Panc1 (cell line): Measurements from ENCODE around the gene DNASE1L3. TPM values are rescaled to one million over a fixed set of nuclear protein-coding genes. Genes with fewer than 3 reads are reported as not detected.

ENCODE experiments used
- ATAC-seq: fragments of 200-7000 bp; cut with Tn5 transposase; 2 replicates; pipeline ENCODE4 v1.9.1; 2020; ENCODE audit warnings: mild to moderate bottlenecking, moderate library complexity
- BruUV-seq: library from RNA; stranded (reverse); fragments of 400-500 nt; replicated peaks from 2 replicates; lab custom pipeline; 2021; lab: Mats Ljungman, UMichigan
- CTCF ChIA-PET: fragments of 300-600 bp; sonication (Branson Sonifier 250); formaldehyde crosslinking; loops from one replicate; lab custom pipeline; 2022; ENCODE audit warnings: antibody characterized with exemption; lab: Charles Lee
- POLR2A ChIA-PET: fragments of 300-600 bp; sonication (Branson Sonifier 250); formaldehyde crosslinking; loops from one replicate; lab custom pipeline; 2022; ENCODE audit warnings: antibody characterized with exemption; lab: Charles Lee
- DNase-seq: peaks from one replicate; pipeline ENCODE4 v3.0.0-alpha.2; 2010; ENCODE audit warnings: low read depth, low spot score
- H3K27ac ChIP-seq: 2 replicates; pipeline ENCODE4 v1.5.1; 2011; ENCODE audit warnings: mild to moderate bottlenecking, low read length, inconsistent platforms
- H3K27me3 ChIP-seq: fragments of 200-500 bp; sonication (Bioruptor generic); 2 replicates; pipeline ENCODE4 v1.6.0; 2014; ENCODE audit warnings: low read length, inconsistent platforms; ENCODE audit not compliant: control insufficient read depth, insufficient read depth
- H3K36me3 ChIP-seq: fragments of 200-500 bp; sonication (Bioruptor generic); 2 replicates; pipeline ENCODE4 v1.5.1; 2014; ENCODE audit warnings: inconsistent platforms, mild to moderate bottlenecking, low read length, moderate library complexity; ENCODE audit not compliant: control insufficient read depth, insufficient read depth
- H3K4me1 ChIP-seq: 2 replicates; pipeline ENCODE4 v1.5.1; 2011; ENCODE audit warnings: inconsistent platforms, mild to moderate bottlenecking, low read length, moderate library complexity; ENCODE audit not compliant: control insufficient read depth, insufficient read depth
- H3K4me3 ChIP-seq, 2 experiments: 2 replicates each; pipeline ENCODE4 v1.5.1; 2011 to 2012; ENCODE audit warnings: low read depth in 2 of 2, low read length in 2 of 2, mild to moderate bottlenecking in 2 of 2, inconsistent platforms in 1 of 2, moderate library complexity in 1 of 2
- H3K9me3 ChIP-seq: fragments of 200-500 bp; sonication (Bioruptor generic); 2 replicates; pipeline ENCODE4 v1.5.1; 2014; ENCODE audit warnings: low read depth, mild to moderate bottlenecking, inconsistent platforms, low read length, moderate library complexity; ENCODE audit not compliant: control insufficient read depth, insufficient read depth
- CTCF ChIP-seq: fragments of 450-650 bp; IDR thresholded peaks from 2 replicates; pipeline ENCODE4 v1.5.1; 2017; ENCODE audit warnings: mild to moderate bottlenecking
- POLR2AphosphoS5 ChIP-seq: IDR thresholded peaks from 2 replicates; pipeline ENCODE4 v1.6.1; 2012; ENCODE audit warnings: mild to moderate bottlenecking, low read depth, low read length, moderate library complexity
- REST ChIP-seq, 2 experiments: IDR thresholded peaks; 2 replicates each; pipeline ENCODE4 v1.6.1; 2011 to 2012; ENCODE audit warnings: low read depth in 2 of 2, control low read depth in 1 of 2, low read length in 1 of 2, mild to moderate bottlenecking in 1 of 2, moderate library complexity in 1 of 2; ENCODE audit not compliant: insufficient read depth in 1 of 2
- SIN3A ChIP-seq: IDR thresholded peaks from 2 replicates; pipeline ENCODE4 v1.6.1; 2012; ENCODE audit warnings: low read depth, mild to moderate bottlenecking, low read length, moderate library complexity, borderline replicate concordance; ENCODE audit not compliant: insufficient read depth
- TCF7L2 ChIP-seq: IDR thresholded peaks from 2 replicates; pipeline ENCODE4 v1.6.1; 2011; ENCODE audit warnings: mild to moderate bottlenecking, low read depth, low read length, inconsistent platforms
- in situ Hi-C: cut with HindIII; loops from 2 replicates; pipeline ENCODE4 v1.10.0; 2016; ENCODE audit warnings: low sequenced_read_pairs, low pct_unique_long_range_greater_than_20kb
- intact Hi-C: fragments of 100-400 bp; cut with micrococcal nuclease; formaldehyde crosslinking; loops from one replicate; pipeline ENCODE4 v1.10.0; 2022; ENCODE audit not compliant: unreplicated experiment
- total RNA-seq: library from RNA; stranded (reverse); gene quantifications from one replicate; pipeline ENCODE4 v1.2.1, GENCODE V29; 2021; ENCODE audit not compliant: unreplicated experiment

Gene DNASE1L3
- total RNA-seq, 1 experiment from 2014 or later: not detected

GRCh38 chr3:58164906-58165821 lies 45.6 kb downstream of the DNASE1L3 start:
- no TSS peak for BruUV-seq
- DNase-seq (no peak), ATAC-seq (peak; percentile 19)
- Histone ChIP-seq H3K27me3 (no peaks in the 10 kb centered on the region), H3K9me3 (no peaks in the 10 kb centered on the region), H3K4me3 (peak overlapping the region in 1 of 2 experiments; percentile 24; a peak in 1 of 4 replicates), H3K27ac (peak overlapping the region; percentile 84), H3K4me1 (peaks cover 61% of the 10 kb centered on the region), H3K36me3 (peaks cover 11% of the 10 kb centered on the region)
- TF ChIP-seq TCF7L2 (no peak), REST (IDR thresholded peaks at IDR 0.05; ENCODE audit: insufficient read depth in 1 of 2, low read depth in 2 of 2, low read length in 1 of 2) (no peak), CTCF (no peak)
- POLR2A ChIA-PET: no interaction called here
- in situ Hi-C loops (no loop called here), intact Hi-C loops (no loop called here)
- CTCF ChIA-PET: interaction anchor here (0.6 to 0.9 kb wide), 2 partner anchors 10 to 33 kb away, joined by 3 read pairs; no protein-coding TSS in a partner anchor

- DNase-seq (peak; percentile 72), ATAC-seq (peak; percentile 76)
- peaks cover 66% of the 10 kb centered on the region for H3K4me1 ChIP-seq
- H3K27me3 ChIP-seq: no peaks in the 10 kb centered on the region
- peaks cover 11% of the 10 kb centered on the region for H3K36me3 ChIP-seq
- in situ Hi-C loops: no loop called here
- TF ChIP-seq TCF7L2 (no peak), POLR2AphosphoS5 (peak; percentile 37; the same call in 1 of the 2 replicates), REST (IDR thresholded peaks at IDR 0.05; ENCODE audit: insufficient read depth in 1 of 2, low read depth in 2 of 2, low read length in 1 of 2) (0 out of 4 replicates have a peak, but pooled peaks of 1 of the 2 experiments have one; percentile 14), SIN3A (no peak), CTCF (no peak)
- peak overlapping the region; percentile 84 for H3K27ac ChIP-seq
- CTCF ChIA-PET: interaction anchor here (0.7 kb wide), 1 partner anchor 10 kb away, joined by 3 read pairs; no protein-coding TSS in a partner anchor
- no peaks in the 10 kb centered on the region for H3K9me3 ChIP-seq
- intact Hi-C loops: no loop called here
- BruUV-seq: no TSS peak
- 0 out of 4 replicates have a peak overlapping the region, but pooled peaks of 1 of the 2 experiments have one; percentile 1 for H3K4me3 ChIP-seq
- POLR2A ChIA-PET: no interaction called here
These were observed 46.4 kb downstream of the DNASE1L3 start for GRCh38 chr3:58164199-58164879.
